HepG2 (cell line): ENCODE results near the gene FNBP1L. TPM values are rescaled to one million over a fixed set of nuclear protein-coding genes. Genes with fewer than 3 reads are reported as not detected.
A peak's percentile ranks its signal among the peaks of the same experiment; 100 is the strongest.

Source experiments
- CBFB ChIP-seq: sonication (generic); formaldehyde crosslinking; IDR thresholded peaks from 2 replicates; pipeline ENCODE4 v1.4.0; 2020; ENCODE audit warnings: missing genetic modification reagents
- ELF4 ChIP-seq: sonication (generic); formaldehyde crosslinking; IDR thresholded peaks from 2 replicates; pipeline ENCODE4 v1.5.0; 2020; ENCODE audit warnings: missing genetic modification reagents, mild to moderate bottlenecking, moderate library complexity, borderline replicate concordance
- TARDBP ChIP-seq: sonication (generic); formaldehyde crosslinking; IDR thresholded peaks from 2 replicates; pipeline ENCODE4 v1.8.0; 2022; ENCODE audit warnings: mild to moderate bottlenecking, missing genetic modification reagents
- TCF7 ChIP-seq: sonication (generic); IDR thresholded peaks from 2 replicates; pipeline ENCODE4 v1.6.1; 2016; ENCODE audit warnings: antibody characterized with exemption, low read depth
- THAP11 ChIP-seq: IDR thresholded peaks from 2 replicates; pipeline ENCODE4 v1.6.1; 2016; ENCODE audit warnings: missing biosample characterization, missing genetic modification reagents
- ZBED4 ChIP-seq: sonication (generic); formaldehyde crosslinking; IDR thresholded peaks from 2 replicates; pipeline ENCODE4 v1.4.0; 2020; ENCODE audit warnings: missing genetic modification reagents, borderline replicate concordance
- ZNF276 ChIP-seq: sonication (generic); formaldehyde crosslinking; IDR thresholded peaks from 2 replicates; pipeline ENCODE4 v1.4.0; 2020; ENCODE audit warnings: mild to moderate bottlenecking, low read depth, missing genetic modification reagents
- ZNF3 ChIP-seq: IDR thresholded peaks from 2 replicates; pipeline ENCODE4 v1.7.0; 2017; ENCODE audit warnings: inconsistent platforms
- polyA plus RNA-seq, 8 experiments: library from polyadenylated mRNA; depleted of rRNA in 3 of 8; stranded (reverse) in 7 of 8; unstranded in 1 of 8; fragments of >200 nt; fragmentation: Illumina TruSeq in 4 of 8; extraction: Trizol in 4 of 8; gene quantifications; 2 replicates each; pipeline versions ENCODE4 v1.2.1 to v1.2.3, GENCODE V29; 2011 to 2016; ENCODE audit warnings: low read depth in 4 of 8, missing spikeins in 1 of 8, mixed read lengths in 1 of 8; ENCODE audit not compliant: insufficient read depth in 1 of 8
- total RNA-seq, 5 experiments: library from RNA; depleted of rRNA; stranded (reverse); fragments of >200 nt; fragmentation: Illumina TruSeq; extraction: Trizol; gene quantifications; 2 replicates each; pipeline ENCODE4 v1.2.3, GENCODE V29; 2016; ENCODE audit warnings: low read depth in 1 of 5
- TF ChIP-seq, protein P1 (sequence below): IDR thresholded peaks from 2 replicates; pipeline ENCODE4 v1.6.1; 2016; ENCODE audit warnings: low read depth, missing genetic modification reagents, missing compliant biosample characterization
- TF ChIP-seq, protein P2 (sequence below): sonication (generic); formaldehyde crosslinking; IDR thresholded peaks from 2 replicates; pipeline ENCODE4 v1.5.0; 2020; ENCODE audit warnings: mild to moderate bottlenecking, low read depth, missing genetic modification reagents, borderline replicate concordance
- TF ChIP-seq, protein P3 (sequence below): sonication (generic); formaldehyde crosslinking; IDR thresholded peaks from 2 replicates; pipeline ENCODE4 v1.5.1; 2020; ENCODE audit warnings: mild to moderate bottlenecking, missing genetic modification reagents, borderline replicate concordance

FNBP1L gene
- total and polyA plus RNA-seq, 2 of the 13 experiments (the other 11 are each of a cell fraction or from before 2014, with no cell fraction given): 24.1 to 27.1 TPM

DNA sequence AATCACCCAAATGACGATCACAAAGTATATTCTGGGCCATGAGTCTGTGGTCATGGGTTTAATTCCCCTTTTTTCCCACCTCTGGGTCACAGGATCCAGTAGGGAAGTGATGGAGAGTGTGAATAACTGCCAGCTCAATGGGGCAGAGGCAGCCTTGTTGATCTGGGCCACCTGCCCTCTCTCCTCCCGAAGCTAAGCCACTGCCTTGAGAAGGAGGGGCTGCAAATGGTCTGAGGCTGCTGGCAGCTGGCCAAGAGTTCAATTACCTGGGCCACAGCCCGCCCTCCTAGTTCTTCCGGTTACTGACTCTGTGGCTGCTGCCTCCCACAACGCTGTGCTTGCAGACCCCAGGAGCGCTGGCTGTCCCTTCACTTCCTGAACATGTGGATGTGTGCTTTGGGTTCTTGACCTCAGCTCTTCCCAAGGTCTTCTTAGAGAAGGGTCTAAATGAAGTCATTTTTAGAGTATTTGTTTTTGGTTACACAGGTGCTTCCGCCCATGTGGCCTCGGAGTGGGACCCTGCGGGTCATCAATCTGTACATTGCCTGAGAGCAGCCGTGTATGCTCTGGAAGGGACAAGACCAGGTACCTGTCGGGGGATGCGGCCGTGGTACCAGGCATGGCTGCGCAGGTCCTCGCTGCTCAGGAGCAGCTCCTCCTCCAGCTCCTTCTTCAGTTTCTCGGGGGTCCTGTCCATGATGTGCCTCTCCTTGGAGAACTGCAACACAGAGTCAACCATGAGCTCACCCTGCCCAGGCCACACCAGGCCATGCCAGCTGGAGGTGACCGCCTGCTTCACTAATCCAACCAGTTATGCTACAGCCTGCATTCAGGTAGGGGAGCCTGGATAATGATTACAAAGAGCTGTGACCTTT is 144.0 kb downstream of the FNBP1L start (continued):
- TF ChIP-seq, protein P1, sequence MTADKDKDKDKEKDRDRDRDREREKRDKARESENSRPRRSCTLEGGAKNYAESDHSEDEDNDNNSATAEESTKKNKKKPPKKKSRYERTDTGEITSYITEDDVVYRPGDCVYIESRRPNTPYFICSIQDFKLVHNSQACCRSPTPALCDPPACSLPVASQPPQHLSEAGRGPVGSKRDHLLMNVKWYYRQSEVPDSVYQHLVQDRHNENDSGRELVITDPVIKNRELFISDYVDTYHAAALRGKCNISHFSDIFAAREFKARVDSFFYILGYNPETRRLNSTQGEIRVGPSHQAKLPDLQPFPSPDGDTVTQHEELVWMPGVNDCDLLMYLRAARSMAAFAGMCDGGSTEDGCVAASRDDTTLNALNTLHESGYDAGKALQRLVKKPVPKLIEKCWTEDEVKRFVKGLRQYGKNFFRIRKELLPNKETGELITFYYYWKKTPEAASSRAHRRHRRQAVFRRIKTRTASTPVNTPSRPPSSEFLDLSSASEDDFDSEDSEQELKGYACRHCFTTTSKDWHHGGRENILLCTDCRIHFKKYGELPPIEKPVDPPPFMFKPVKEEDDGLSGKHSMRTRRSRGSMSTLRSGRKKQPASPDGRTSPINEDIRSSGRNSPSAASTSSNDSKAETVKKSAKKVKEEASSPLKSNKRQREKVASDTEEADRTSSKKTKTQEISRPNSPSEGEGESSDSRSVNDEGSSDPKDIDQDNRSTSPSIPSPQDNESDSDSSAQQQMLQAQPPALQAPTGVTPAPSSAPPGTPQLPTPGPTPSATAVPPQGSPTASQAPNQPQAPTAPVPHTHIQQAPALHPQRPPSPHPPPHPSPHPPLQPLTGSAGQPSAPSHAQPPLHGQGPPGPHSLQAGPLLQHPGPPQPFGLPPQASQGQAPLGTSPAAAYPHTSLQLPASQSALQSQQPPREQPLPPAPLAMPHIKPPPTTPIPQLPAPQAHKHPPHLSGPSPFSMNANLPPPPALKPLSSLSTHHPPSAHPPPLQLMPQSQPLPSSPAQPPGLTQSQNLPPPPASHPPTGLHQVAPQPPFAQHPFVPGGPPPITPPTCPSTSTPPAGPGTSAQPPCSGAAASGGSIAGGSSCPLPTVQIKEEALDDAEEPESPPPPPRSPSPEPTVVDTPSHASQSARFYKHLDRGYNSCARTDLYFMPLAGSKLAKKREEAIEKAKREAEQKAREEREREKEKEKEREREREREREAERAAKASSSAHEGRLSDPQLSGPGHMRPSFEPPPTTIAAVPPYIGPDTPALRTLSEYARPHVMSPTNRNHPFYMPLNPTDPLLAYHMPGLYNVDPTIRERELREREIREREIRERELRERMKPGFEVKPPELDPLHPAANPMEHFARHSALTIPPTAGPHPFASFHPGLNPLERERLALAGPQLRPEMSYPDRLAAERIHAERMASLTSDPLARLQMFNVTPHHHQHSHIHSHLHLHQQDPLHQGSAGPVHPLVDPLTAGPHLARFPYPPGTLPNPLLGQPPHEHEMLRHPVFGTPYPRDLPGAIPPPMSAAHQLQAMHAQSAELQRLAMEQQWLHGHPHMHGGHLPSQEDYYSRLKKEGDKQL: no peak
- no peak for TF ChIP-seq ZNF276 (CRISPR knock-in tag)
- 0 out of 2 replicates have a peak, but pooled peaks have one; percentile 8 for TF ChIP-seq TCF7
- peak; percentile 82 for TF ChIP-seq ZBED4
- TF ChIP-seq THAP11: 0 out of 2 replicates have a peak, but pooled peaks have one; percentile 21
- TF ChIP-seq TARDBP (CRISPR knock-in tag): peak; percentile 78
- TF ChIP-seq ZNF3 (CRISPR knock-in tag): no peak
- peak; percentile 96; the same call in 1 of the 2 replicates for TF ChIP-seq ELF4
- TF ChIP-seq, protein P2, sequence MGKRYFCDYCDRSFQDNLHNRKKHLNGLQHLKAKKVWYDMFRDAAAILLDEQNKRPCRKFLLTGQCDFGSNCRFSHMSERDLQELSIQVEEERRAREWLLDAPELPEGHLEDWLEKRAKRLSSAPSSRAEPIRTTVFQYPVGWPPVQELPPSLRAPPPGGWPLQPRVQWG (CRISPR knock-in tag): no peak
- peak; percentile 27; the same call in 1 of the 2 replicates for TF ChIP-seq CBFB (CRISPR knock-in tag)
- TF ChIP-seq, protein P3, sequence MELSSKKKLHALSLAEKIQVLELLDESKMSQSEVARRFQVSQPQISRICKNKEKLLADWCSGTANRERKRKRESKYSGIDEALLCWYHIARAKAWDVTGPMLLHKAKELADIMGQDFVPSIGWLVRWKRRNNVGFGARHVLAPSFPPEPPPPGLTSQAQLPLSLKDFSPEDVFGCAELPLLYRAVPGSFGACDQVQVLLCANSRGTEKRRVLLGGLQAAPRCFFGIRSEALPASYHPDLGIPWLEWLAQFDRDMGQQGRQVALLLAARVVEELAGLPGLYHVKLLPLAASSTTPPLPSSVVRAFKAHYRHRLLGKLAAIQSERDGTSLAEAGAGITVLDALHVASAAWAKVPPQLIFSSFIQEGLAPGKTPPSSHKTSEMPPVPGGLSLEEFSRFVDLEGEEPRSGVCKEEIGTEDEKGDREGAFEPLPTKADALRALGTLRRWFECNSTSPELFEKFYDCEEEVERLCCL (CRISPR knock-in tag): no peak
